Spleen (tissue), 11 donors: ENCODE results near the gene ALK. TPM values are rescaled to one million over a fixed set of nuclear protein-coding genes. Genes with fewer than 3 reads are reported as not detected.

Source experiments
- DNase-seq: peaks from one replicate; pipeline ENCODE4 v3.0.0-alpha.2; 2020
- H3K27ac ChIP-seq, 8 donors: fragments of 200-600 bp; sonication (generic) in 7 of 8; 1 replicate in 4 of 8; 2 replicates in 4 of 8; pipeline versions ENCODE4 v1.5.0 to v1.8.0; 2016 to 2021; ENCODE audit warnings: inconsistent platforms in 4 of 8, mild to moderate bottlenecking in 4 of 8, moderate library complexity in 1 of 8
- H3K27me3 ChIP-seq, 7 donors: fragments of 200-600 bp; sonication (generic) in 6 of 7; replicated peaks in 1 of 7; 1 replicate in 4 of 7; 2 replicates in 3 of 7; pipeline versions ENCODE4 v1.5.0 to v1.8.0; 2016 to 2021; ENCODE audit warnings: inconsistent platforms in 3 of 7, mild to moderate bottlenecking in 1 of 7
- H3K36me3 ChIP-seq, 6 donors: fragments of 200-600 bp; sonication (generic) in 5 of 6; 1 replicate in 4 of 6; 2 replicates in 2 of 6; pipeline versions ENCODE4 v1.5.0 to v1.8.0; 2016 to 2021; ENCODE audit warnings: inconsistent platforms in 2 of 6
- H3K4me1 ChIP-seq, 6 donors: fragments of 200-600 bp; sonication (generic) in 5 of 6; 1 replicate in 3 of 6; 2 replicates in 3 of 6; pipeline versions ENCODE4 v1.5.0 to v1.8.0; 2016 to 2021; ENCODE audit warnings: inconsistent platforms in 3 of 6
- H3K4me3 ChIP-seq, 8 donors: fragments of 200-600 bp; sonication (generic) in 7 of 8; 1 replicate in 4 of 8; 2 replicates in 4 of 8; pipeline versions ENCODE4 v1.5.0 to v1.8.0; 2016 to 2021; ENCODE audit warnings: inconsistent platforms in 4 of 8, mild to moderate bottlenecking in 4 of 8, moderate library complexity in 2 of 8
- H3K9me3 ChIP-seq, 8 donors: fragments of 200-600 bp; sonication (generic) in 7 of 8; 1 replicate in 4 of 8; 2 replicates in 4 of 8; pipeline versions ENCODE4 v1.5.0 to v1.8.0; 2016 to 2021; ENCODE audit warnings: inconsistent platforms in 4 of 8
- POLR2A ChIP-seq, 3 donors: fragments of 450-650 bp; IDR thresholded peaks; one replicate each; pipeline ENCODE4 v1.5.1; 2017; ENCODE audit warnings: antibody characterized with exemption in 3 of 3, mild to moderate bottlenecking in 1 of 3
- POLR2AphosphoS5 ChIP-seq, 3 donors: sonication (generic); formaldehyde crosslinking; IDR thresholded peaks; one replicate each; pipeline ENCODE4 v1.5.1; 2017; ENCODE audit warnings: antibody characterized with exemption in 3 of 3
- WGBS, 5 donors: extraction: QIAGEN DNeasy Blood & Tissue Kit in 3 of 5; methylation state at CpG; one replicate each; pipeline versions ENCODE4 v1.1.5 to v1.1.7; 2013 to 2018; 5-methylcytosine and 5-hydroxymethylcytosine counted together
- intact Hi-C: fragments of 100-400 bp; cut with DNase I; formaldehyde crosslinking; loops from one replicate; pipeline ENCODE4 v1.15.0; 2023; ENCODE audit warnings: low total_unique reads
- polyA plus RNA-seq, 3 donors: library from polyadenylated mRNA; stranded (reverse); fragments of 200-250 nt; gene quantifications; one replicate each; pipeline ENCODE4 v1.2.1, GENCODE V29; 2013
- total RNA-seq, 7 donors: library from RNA; depleted of rRNA in 3 of 7; stranded (reverse); fragments of >200 nt in 3 of 7; fragmentation: NEBNext Ultra II Directional in 4 of 7; extraction: Animal tissue kit (Norgen Biotek cat#: 25700) in 4 of 7; gene quantifications; one replicate each; pipeline versions ENCODE4 v1.1.0 to v1.2.1, GENCODE V29; 2016 to 2021
- TF ChIP-seq, protein P1 (sequence below), 11 experiments: fragments of 200-600 bp in 7 of 11; fragments of 450-650 bp in 4 of 11; sonication (generic) in 4 of 11; IDR thresholded peaks in 8 of 11; conservative IDR thresholded peaks in 3 of 11; 1 replicate in 7 of 11; 2 replicates in 4 of 11; pipeline versions ENCODE4 v1.4.0 to v1.8.0; 2016 to 2021; ENCODE audit warnings: antibody characterized with exemption in 11 of 11, inconsistent platforms in 4 of 11, mild to moderate bottlenecking in 1 of 11
- donor health status: healthy with polysubstance abuse.
- donor health status: DM: no; HTN: no; CAD: no; lungs with moderate emphysema.
- donor health status: DM: no; HTN: no; CAD: no.
- donor health status: Bipolar disorder and iron deficiency.
- donor health status: healthy.
- donor health status: DM: no; HTN: no; CAD: no.
- donor health status: DM: yes; HTN: yes; CAD: no.

ALK gene
- total and polyA plus RNA-seq, 10 donors: 0.03 to 0.28 (median 0.06) TPM; not detected in 7

DNA sequence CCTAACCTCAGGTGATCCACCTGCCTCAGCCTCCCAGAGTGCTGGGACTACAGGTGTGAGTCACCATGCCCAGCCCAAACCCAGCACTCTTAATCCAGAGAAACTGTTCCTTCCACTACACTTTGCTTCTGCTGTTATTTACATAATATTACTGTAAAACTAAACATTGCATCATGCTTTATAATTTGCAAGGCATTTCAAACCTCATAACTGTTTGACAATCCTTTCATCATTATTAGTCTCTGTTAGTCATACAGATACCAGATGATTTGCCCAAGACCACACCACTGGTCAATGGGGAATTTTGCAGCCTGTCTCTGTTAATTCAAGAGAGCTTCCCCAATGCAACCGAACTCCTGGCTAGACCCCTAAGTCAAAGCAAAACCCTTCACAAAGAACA, 338.3 kb downstream of the ALK start:
- no peak for DNase-seq
- intact Hi-C loops: no loop called here
- H3K27ac ChIP-seq: no peak overlapping the region
- TF ChIP-seq, protein P1, sequence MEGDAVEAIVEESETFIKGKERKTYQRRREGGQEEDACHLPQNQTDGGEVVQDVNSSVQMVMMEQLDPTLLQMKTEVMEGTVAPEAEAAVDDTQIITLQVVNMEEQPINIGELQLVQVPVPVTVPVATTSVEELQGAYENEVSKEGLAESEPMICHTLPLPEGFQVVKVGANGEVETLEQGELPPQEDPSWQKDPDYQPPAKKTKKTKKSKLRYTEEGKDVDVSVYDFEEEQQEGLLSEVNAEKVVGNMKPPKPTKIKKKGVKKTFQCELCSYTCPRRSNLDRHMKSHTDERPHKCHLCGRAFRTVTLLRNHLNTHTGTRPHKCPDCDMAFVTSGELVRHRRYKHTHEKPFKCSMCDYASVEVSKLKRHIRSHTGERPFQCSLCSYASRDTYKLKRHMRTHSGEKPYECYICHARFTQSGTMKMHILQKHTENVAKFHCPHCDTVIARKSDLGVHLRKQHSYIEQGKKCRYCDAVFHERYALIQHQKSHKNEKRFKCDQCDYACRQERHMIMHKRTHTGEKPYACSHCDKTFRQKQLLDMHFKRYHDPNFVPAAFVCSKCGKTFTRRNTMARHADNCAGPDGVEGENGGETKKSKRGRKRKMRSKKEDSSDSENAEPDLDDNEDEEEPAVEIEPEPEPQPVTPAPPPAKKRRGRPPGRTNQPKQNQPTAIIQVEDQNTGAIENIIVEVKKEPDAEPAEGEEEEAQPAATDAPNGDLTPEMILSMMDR (IDR thresholded peaks at IDR 0.05 in 8 of 11, conservative IDR thresholded peaks at IDR 0.05 in 3 of 11): no peak
- TF ChIP-seq POLR2A (IDR thresholded peaks at IDR 0.05) (no peak), POLR2AphosphoS5 (IDR thresholded peaks at IDR 0.05) (no peak)
- no peaks in the 10 kb centered on the region for H3K4me1 ChIP-seq
- H3K4me3 ChIP-seq: no peak overlapping the region
- H3K27me3 ChIP-seq: no peaks in the 10 kb centered on the region
- no peaks in the 10 kb centered on the region for H3K9me3 ChIP-seq
- no peaks in the 10 kb centered on the region for H3K36me3 ChIP-seq
- 50 to 85% (median 70%) methylated on average over 1 of the region's 1 CpG for WGBS, 5 donors

DNA sequence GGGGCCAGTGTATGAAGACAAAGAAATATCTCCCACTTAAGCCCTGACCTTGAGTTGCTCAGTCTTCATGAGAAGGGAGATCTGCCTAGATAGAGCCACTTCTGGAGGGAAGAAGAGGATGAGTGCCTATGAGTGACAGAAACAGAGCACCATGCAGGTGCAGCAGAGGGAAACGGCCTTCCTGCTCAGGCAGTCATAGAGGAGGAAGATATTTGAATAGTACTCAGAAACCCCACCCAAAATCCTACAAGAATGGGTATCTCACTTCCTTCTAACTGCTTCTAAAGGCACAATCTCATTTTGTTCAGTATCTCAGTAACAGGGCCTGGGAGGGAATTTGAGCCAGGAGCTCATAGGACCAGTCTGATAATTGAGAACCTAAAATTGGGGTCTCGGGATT, 339.3 kb downstream of the ALK start:
- H3K9me3 ChIP-seq: no peaks in the 10 kb centered on the region
- H3K4me1 ChIP-seq: no peaks in the 10 kb centered on the region
- intact Hi-C loops: no loop called here
- H3K4me3 ChIP-seq: no peak overlapping the region
- peaks cover 0 to under 1% (median 0%) of the 10 kb centered on the region in 7 donors for H3K27me3 ChIP-seq
- TF ChIP-seq POLR2A (IDR thresholded peaks at IDR 0.05) (no peak), POLR2AphosphoS5 (IDR thresholded peaks at IDR 0.05) (no peak)
- TF ChIP-seq, protein P1 (IDR thresholded peaks at IDR 0.05 in 8 of 11, conservative IDR thresholded peaks at IDR 0.05 in 3 of 11): no peak
- no peaks in the 10 kb centered on the region for H3K36me3 ChIP-seq
- no peak overlapping the region for H3K27ac ChIP-seq
- 64 to 84% (median 74%) methylated on average over 2 of the region's 2 CpGs for WGBS, 5 donors
- DNase-seq: no peak

DNA sequence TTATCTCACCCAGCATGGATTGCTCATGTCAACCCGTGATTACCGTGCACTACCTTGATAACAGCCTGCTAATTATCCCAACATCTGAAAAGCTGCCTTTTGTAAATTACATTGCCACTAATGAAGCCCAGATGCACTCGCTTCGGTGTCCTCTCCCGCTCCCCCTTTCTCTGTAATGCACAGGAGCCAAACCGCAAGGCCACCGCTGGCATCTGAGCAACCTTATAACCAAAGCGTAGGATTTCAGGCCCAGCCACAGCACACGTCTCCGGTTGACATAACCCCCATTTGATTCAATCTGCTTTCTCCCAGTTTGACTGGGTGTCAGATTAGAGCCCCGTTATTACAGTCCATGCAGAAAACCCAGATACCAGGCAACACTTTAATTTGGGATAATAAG, 341.2 kb downstream of the ALK start:
- TF ChIP-seq POLR2AphosphoS5 (IDR thresholded peaks at IDR 0.05) (no peak), POLR2A (IDR thresholded peaks at IDR 0.05) (no peak)
- TF ChIP-seq, protein P1 (IDR thresholded peaks at IDR 0.05 in 8 of 11, conservative IDR thresholded peaks at IDR 0.05 in 3 of 11): no peak
- intact Hi-C loops: no loop called here
- WGBS, 5 donors: 86 to 96% (median 91%) methylated on average over 11 of the region's 11 CpGs
- no peak for DNase-seq
- H3K4me3 ChIP-seq: no peak overlapping the region
- no peaks in the 10 kb centered on the region for H3K36me3 ChIP-seq
- no peaks in the 10 kb centered on the region for H3K4me1 ChIP-seq
- peaks cover 0 to 11% (median 0%) of the 10 kb centered on the region in 7 donors for H3K27me3 ChIP-seq
- no peak overlapping the region for H3K27ac ChIP-seq
- H3K9me3 ChIP-seq: no peaks in the 10 kb centered on the region

DNA sequence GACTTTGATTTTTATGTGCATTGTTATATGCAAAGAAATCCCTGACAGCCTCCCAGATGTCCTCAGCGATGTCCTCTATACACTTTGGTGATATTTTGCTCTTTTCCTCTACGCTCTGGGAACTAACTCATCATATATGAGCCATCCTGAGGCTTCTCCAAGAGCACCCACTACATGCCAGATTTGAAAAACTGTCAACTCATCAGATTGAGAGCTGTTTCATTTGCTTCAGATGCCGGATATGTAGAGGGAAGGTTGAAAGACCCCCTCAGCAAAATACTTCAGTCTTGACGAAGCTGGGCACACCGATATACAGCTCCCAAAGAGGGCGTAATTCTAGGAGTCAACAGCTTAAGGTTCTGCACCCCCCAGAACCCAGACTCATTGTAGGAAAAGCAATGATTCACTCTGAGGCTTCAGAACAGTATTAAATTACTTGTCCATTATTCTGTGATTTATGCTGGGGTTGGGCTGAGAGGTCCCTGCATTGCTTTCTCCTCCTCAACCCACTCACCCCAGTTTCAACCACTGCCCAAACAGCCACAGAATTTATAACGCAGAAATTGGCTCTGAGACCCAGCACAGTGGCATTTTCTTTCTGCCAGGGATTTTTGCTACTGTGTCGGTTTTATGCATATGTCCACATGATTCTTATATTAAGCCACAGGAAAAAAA, 341.8 kb downstream of the ALK start:
- Histone ChIP-seq H3K27ac (no peak overlapping the region), H3K4me1 (no peaks in the 10 kb centered on the region), H3K27me3 (peaks cover 0 to 11% (median 0%) of the 10 kb centered on the region in 7 donors), H3K4me3 (no peak overlapping the region), H3K9me3 (no peaks in the 10 kb centered on the region), H3K36me3 (no peaks in the 10 kb centered on the region)
- TF ChIP-seq, protein P1 (IDR thresholded peaks at IDR 0.05 in 8 of 11, conservative IDR thresholded peaks at IDR 0.05 in 3 of 11): no peak
- TF ChIP-seq POLR2AphosphoS5 (IDR thresholded peaks at IDR 0.05) (no peak), POLR2A (IDR thresholded peaks at IDR 0.05) (no peak)
- no peak for DNase-seq
- 84 to 93% (median 89%) methylated on average over 8 of the region's 8 CpGs for WGBS, 5 donors
- intact Hi-C loops: no loop called here
